LNCAP (cell line): ENCODE results near the gene ARID3B.

Experiments used
- CTCF ChIP-seq: fragments of 450-650 bp; IDR thresholded peaks from 2 replicates; pipeline ENCODE4 v1.5.1; 2017; ENCODE audit warnings: mild to moderate bottlenecking

The ARID3B gene

GRCh38 chr15:74525945-74526344 lies 15.1 kb upstream of the ARID3B start:
- no peak for TF ChIP-seq CTCF

- TF ChIP-seq CTCF, result no peak
Observed at GRCh38 chr15:74528876-74529275, 12.1 kb upstream of the ARID3B start.

DNA sequence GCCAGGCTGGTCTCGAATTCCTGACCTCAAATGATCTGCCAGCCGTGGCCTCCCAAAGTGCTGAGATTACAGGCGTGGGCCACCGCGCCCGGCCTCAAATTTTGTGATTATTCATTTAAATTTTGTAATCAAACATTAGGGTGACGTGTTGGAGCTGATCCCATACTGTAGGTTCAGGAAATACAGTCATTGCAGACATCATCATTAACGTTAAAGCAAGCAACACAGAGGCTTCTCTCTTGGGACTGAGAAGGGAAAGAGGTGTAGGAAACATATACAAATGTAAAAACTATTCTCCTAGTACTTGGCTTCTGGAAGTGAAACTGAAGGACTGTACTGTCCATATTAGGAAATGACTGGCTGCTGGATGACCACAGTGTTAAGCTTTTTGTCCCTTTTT lies 11.1 kb upstream of the ARID3B start:
- no peak for TF ChIP-seq CTCF

- no peak for TF ChIP-seq CTCF
Observed at GRCh38 chr15:74530771-74531143, 10.3 kb upstream of the ARID3B start.

DNA sequence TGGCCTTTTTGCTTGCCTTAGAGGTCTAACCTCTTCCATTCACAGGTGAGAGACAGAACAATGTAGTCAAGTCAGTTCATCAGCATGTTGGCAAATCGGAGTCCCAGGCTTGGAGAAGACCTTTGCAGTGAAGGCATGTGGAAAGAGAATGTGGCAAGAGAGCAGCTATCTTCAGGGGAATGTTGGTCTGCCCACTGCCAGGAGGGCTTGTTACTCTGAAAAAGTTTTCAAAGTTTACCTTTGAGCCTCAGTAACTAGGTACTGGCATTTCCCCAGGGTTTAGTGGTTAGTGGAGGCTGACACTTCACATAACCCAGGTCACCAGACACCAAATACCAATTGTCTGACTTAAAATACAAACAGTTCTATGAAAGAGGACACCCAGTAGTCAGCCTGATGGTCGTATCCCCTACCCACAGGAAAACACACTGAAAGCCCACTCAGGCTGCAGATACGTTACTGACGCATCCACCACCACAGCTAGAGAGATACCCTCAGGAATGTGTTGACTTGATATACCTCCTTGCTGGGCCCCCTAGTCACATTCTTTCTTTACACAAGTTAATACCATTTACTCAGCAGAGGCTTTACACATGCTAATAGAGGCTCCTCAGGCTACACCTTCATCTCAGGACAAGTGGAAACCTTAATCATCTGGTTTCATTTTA lies 9.7 kb upstream of the ARID3B start:
- TF ChIP-seq CTCF, result no peak

GRCh38 chr15:74535388-74536084 lies 5.5 kb upstream of the ARID3B start:
- TF ChIP-seq CTCF, result no peak

GRCh38 chr15:74537736-74538135 lies 3.3 kb upstream of the ARID3B start:
- TF ChIP-seq CTCF, result no peak
